WI38 (cell line): ENCODE data around the gene HTR5A.

Source experiments
- H3K4me3 ChIP-seq: 2 replicates; pipeline ENCODE4 v1.5.1; 2011; ENCODE audit warnings: low read depth, mild to moderate bottlenecking, control low read depth, low read length
- CTCF ChIP-seq: IDR thresholded peaks from 2 replicates; pipeline ENCODE4 v1.5.1; 2012; ENCODE audit warnings: low read depth, mild to moderate bottlenecking, control low read depth, low read length

Gene HTR5A

GRCh38 chr7:155104913-155105312, 34.8 kb downstream of the HTR5A start:
- no peak overlapping the region for H3K4me3 ChIP-seq
- no peak for TF ChIP-seq CTCF

GRCh38 chr7:155106356-155106755, 36.2 kb downstream of the HTR5A start:
- no peak for TF ChIP-seq CTCF
- H3K4me3 ChIP-seq = no peak overlapping the region

GRCh38 chr7:155107126-155107525, 37.0 kb downstream of the HTR5A start:
- no peak for TF ChIP-seq CTCF

GRCh38 chr7:155108144-155108901, 38.2 kb downstream of the HTR5A start:
- TF ChIP-seq CTCF = no peak

More at GRCh38 chr7:155107126-155107525, 37.0 kb downstream of the HTR5A start:
- H3K4me3 ChIP-seq = no peak overlapping the region

GRCh38 chr7:155109121-155109520, 39.0 kb downstream of the HTR5A start:
- no peak overlapping the region for H3K4me3 ChIP-seq
- TF ChIP-seq CTCF = no peak

More at GRCh38 chr7:155108144-155108901, 38.2 kb downstream of the HTR5A start:
- H3K4me3 ChIP-seq = no peak overlapping the region

- H3K4me3 ChIP-seq = no peak overlapping the region
- TF ChIP-seq CTCF = no peak
Observed at GRCh38 chr7:155115288-155115687, 45.2 kb downstream of the HTR5A start.

GRCh38 chr7:155119801-155120382, 49.8 kb downstream of the HTR5A start:
- TF ChIP-seq CTCF = no peak
- H3K4me3 ChIP-seq = no peak overlapping the region
